GM12878 (cell line): ENCODE data around the gene MRPS15. TPM values are rescaled to one million over a fixed set of nuclear protein-coding genes. Genes with fewer than 3 reads are reported as not detected.

Source experiments
- ATAC-seq: fragments of 200-7000 bp; cut with Tn5 transposase; 3 replicates; pipeline ENCODE4 v1.9.1; 2020; ENCODE audit warnings: mild to moderate bottlenecking, moderate library complexity
- BruUV-seq: library from RNA; stranded (reverse); fragments of 400-500 nt; replicated peaks from 2 replicates; lab custom pipeline; 2021; lab: Mats Ljungman, UMichigan
- CTCF ChIA-PET: fragments of 300-600 bp; sonication (Branson Sonifier 250); formaldehyde crosslinking; extraction: SDS; loops from one replicate; lab custom pipeline; 2021; ENCODE audit warnings: inconsistent platforms; lab: Yijun Ruan, JAX
- POLR2A ChIA-PET: fragments of 350-600 bp; formaldehyde crosslinking; extraction: SDS; loops from one replicate; lab custom pipeline; 2021; ENCODE audit warnings: inconsistent platforms; lab: Charles Lee
- RAD21 ChIA-PET: fragments of 300-600 bp; sonication (Branson Sonifier 250); formaldehyde crosslinking; loops from one replicate; lab custom pipeline; 2023; ENCODE audit warnings: antibody characterized with exemption; ENCODE audit not compliant: unreplicated experiment; lab: Charles Lee
- SMC1A ChIA-PET: fragments of 300-600 bp; sonication (Branson Sonifier 250); formaldehyde crosslinking; loops from one replicate; lab custom pipeline; 2023; ENCODE audit not compliant: unreplicated experiment, uncharacterized antibody; lab: Charles Lee
- DNase-seq: peaks from one replicate; pipeline ENCODE4 v3.0.0-alpha.2; 2011; ENCODE audit warnings: low read depth, low spot score
- FAIRE-seq: peaks from 3 replicates; lab custom pipeline; 2011; peaks lifted over from hg19 to GRCh38; lab: Jason Lieb, UNC
- H2AFZ ChIP-seq: 2 replicates; pipeline ENCODE4 v1.6.0; 2011; ENCODE audit warnings: low read depth, low read length, control low read depth; ENCODE audit not compliant: control insufficient read depth
- H3K27ac ChIP-seq: 2 replicates; pipeline ENCODE4 v1.5.1; 2011; ENCODE audit warnings: control low read depth; ENCODE audit not compliant: control insufficient read depth, insufficient read depth
- H3K27me3 ChIP-seq, 2 experiments: replicated peaks in 1 of 2; 2 replicates each; pipeline versions ENCODE4 v1.6.0 to v1.6.1; 2011; ENCODE audit warnings: low read length in 1 of 2; ENCODE audit not compliant: control insufficient read depth in 2 of 2, insufficient read depth in 2 of 2
- H3K36me3 ChIP-seq, 2 experiments: 2 replicates each; pipeline ENCODE4 v1.5.1; 2011; ENCODE audit warnings: low read length in 1 of 2; ENCODE audit not compliant: control insufficient read depth in 2 of 2, insufficient read depth in 2 of 2
- H3K4me1 ChIP-seq: 2 replicates; pipeline ENCODE4 v1.6.1; 2011; ENCODE audit warnings: mild to moderate bottlenecking, low read length, moderate library complexity, mixed read lengths; ENCODE audit not compliant: control insufficient read depth, insufficient read depth
- H3K4me2 ChIP-seq: 2 replicates; pipeline ENCODE4 v1.6.0; 2011; ENCODE audit warnings: control low read depth; ENCODE audit not compliant: control insufficient read depth, insufficient read depth
- H3K4me3 ChIP-seq: fragments of 200-600 bp; sonication (generic); 2 replicates; pipeline ENCODE4 v1.5.1; 2016
- H3K79me2 ChIP-seq: 2 replicates; pipeline ENCODE4 v1.6.0; 2011; ENCODE audit warnings: low read length; ENCODE audit not compliant: control insufficient read depth, insufficient read depth
- H3K9ac ChIP-seq: 2 replicates; pipeline ENCODE4 v1.8.0; 2011; ENCODE audit warnings: low read length, control low read depth, mixed read lengths; ENCODE audit not compliant: control insufficient read depth, insufficient read depth
- H3K9me3 ChIP-seq: replicated peaks from 3 replicates; pipeline ENCODE4 v1.5.1; 2011; ENCODE audit warnings: mild to moderate bottlenecking, low read length; ENCODE audit not compliant: control insufficient read depth, insufficient read depth
- H4K20me1 ChIP-seq: 2 replicates; pipeline ENCODE4 v1.6.0; 2011; ENCODE audit not compliant: control insufficient read depth, insufficient read depth
- BMI1 ChIP-seq: fragments of 450-650 bp; IDR thresholded peaks from 2 replicates; pipeline ENCODE4 v1.6.1; 2016; ENCODE audit warnings: mild to moderate bottlenecking, moderate library complexity, borderline replicate concordance
- CBFB ChIP-seq: IDR thresholded peaks from 2 replicates; pipeline ENCODE4 v1.6.1; 2016; ENCODE audit warnings: antibody characterized with exemption, low read depth
- CBX3 ChIP-seq: fragments of 200-600 bp; sonication (generic); IDR thresholded peaks from 2 replicates; pipeline ENCODE4 v1.6.1; 2016; ENCODE audit warnings: low read depth, borderline replicate concordance
- CEBPZ ChIP-seq: fragments of 150-350 bp; IDR thresholded peaks from 2 replicates; pipeline ENCODE4 v1.6.1; 2016; ENCODE audit warnings: low read depth, low read length
- KDM1A ChIP-seq: fragments of 200-600 bp; sonication (generic); IDR thresholded peaks from 2 replicates; pipeline ENCODE4 v1.6.1; 2016; ENCODE audit warnings: borderline replicate concordance
- KLF5 ChIP-seq: fragments of 450-650 bp; IDR thresholded peaks from 2 replicates; pipeline ENCODE4 v1.6.1; 2014; ENCODE audit warnings: mild to moderate bottlenecking; ENCODE audit not compliant: partially characterized antibody
- MAX ChIP-seq: IDR thresholded peaks from 2 replicates; pipeline ENCODE4 v1.6.1; 2012; ENCODE audit warnings: low read depth, low read length, improper control_type of control experiment
- MLLT1 ChIP-seq: fragments of 450-650 bp; IDR thresholded peaks from 2 replicates; pipeline ENCODE4 v1.6.1; 2016; ENCODE audit warnings: mild to moderate bottlenecking
- POLR2AphosphoS5 ChIP-seq: IDR thresholded peaks from 2 replicates; pipeline ENCODE4 v1.6.1; 2011; ENCODE audit warnings: mild to moderate bottlenecking, low read length, inconsistent platforms
- SIX5 ChIP-seq: IDR thresholded peaks from 2 replicates; pipeline ENCODE4 v1.6.1; 2011; ENCODE audit warnings: mild to moderate bottlenecking, low read depth, low read length, moderate library complexity; ENCODE audit not compliant: severe bottlenecking
- SPI1 ChIP-seq: IDR thresholded peaks from 2 replicates; pipeline ENCODE4 v1.6.1; 2011; ENCODE audit warnings: low read depth, mild to moderate bottlenecking, low read length, moderate library complexity, borderline replicate concordance; ENCODE audit not compliant: insufficient read depth
- ZNF217 ChIP-seq: fragments of 450-650 bp; IDR thresholded peaks from 2 replicates; pipeline ENCODE4 v1.6.1; 2017; ENCODE audit warnings: antibody characterized with exemption, mild to moderate bottlenecking
- WGBS: methylation state at CpG from one replicate; pipeline ENCODE4 v1.1.6; 2016; ENCODE audit warnings: low lambda C conversion rate; ENCODE audit not compliant: insufficient replicate concordance, insufficient coverage; ENCODE audit errors: missing lambda C conversion rate; 5-methylcytosine and 5-hydroxymethylcytosine counted together
- in situ Hi-C: fragments of 300-500 bp; cut with MboI; formaldehyde crosslinking; loops from 9 replicates; pipeline ENCODE4 v1.14.3; 2018; ENCODE audit warnings: mixed read lengths
- intact Hi-C: fragments of 100-400 bp; cut with micrococcal nuclease; formaldehyde crosslinking; loops from one replicate; pipeline ENCODE4 v1.14.2; 2022; ENCODE audit not compliant: unreplicated experiment
- polyA plus RNA-seq, 11 experiments: library from polyadenylated mRNA; depleted of rRNA in 4 of 11; unstranded in 6 of 11; stranded (reverse) in 5 of 11; fragments of >200 nt; fragmentation: Nextera tagmentation in 4 of 11; fragmentation: Illumina TruSeq in 1 of 11; extraction: Ambion mirVana in 4 of 11; extraction: Trizol in 1 of 11; gene quantifications; 1 replicate in 1 of 11; 2 replicates in 10 of 11; pipeline versions ENCODE4 v1.2.1 to v1.2.3, GENCODE V29; 2011 to 2016; ENCODE audit warnings: inconsistent platforms in 2 of 11, missing spikeins in 2 of 11, low read depth in 1 of 11
- total RNA-seq, 4 experiments: library from RNA; depleted of rRNA in 3 of 4; stranded (reverse); fragments of >200 nt in 3 of 4; fragmentation: Illumina TruSeq in 1 of 4; extraction: Trizol in 1 of 4; gene quantifications; 2 replicates each; pipeline versions ENCODE4 v1.2.1 to v1.2.3, GENCODE V29; 2013 to 2021

MRPS15 gene
- total and polyA plus RNA-seq, 10 of the 15 experiments (the other 5 are each of a cell fraction or from before 2014, with no cell fraction given): 41.1 to 207 (median 107) TPM

- TF ChIP-seq CEBPZ (no peak), CBX3 (no peak), KDM1A (no peak), KLF5 (no peak), POLR2AphosphoS5 (no peak)
Measured at GRCh38 chr1:36411674-36412648, 52.2 kb downstream of the MRPS15 start (continued).

- BruUV-seq: no TSS peak
- H3K4me1 ChIP-seq: no peaks in the 10 kb centered on the region
- intact Hi-C loops (no loop called here), in situ Hi-C loops (no loop called here)
- no peak overlapping the region for H3K9ac ChIP-seq
- H3K4me2 ChIP-seq: no peak overlapping the region
- no peak for FAIRE-seq
- H4K20me1 ChIP-seq: no peaks in the 10 kb centered on the region
- ChIA-PET POLR2A (interaction anchor here (0.6 kb wide), 1 partner anchor 99 kb away, joined by 3 read pairs; no protein-coding TSS in a partner anchor), SMC1A (no interaction called here), RAD21 (interaction anchor here (0.7 kb wide), 1 partner anchor 13 kb away, joined by 3 read pairs; no protein-coding TSS in a partner anchor), CTCF (interaction anchor here (1.7 kb wide), 1 partner anchor 11 kb away, joined by 6 read pairs; no protein-coding TSS in a partner anchor)
- ATAC-seq: no peak
- H3K27me3 ChIP-seq: no peaks in the 10 kb centered on the region
- no peak overlapping the region for H3K4me3 ChIP-seq
- H3K36me3 ChIP-seq: 0 out of 4 replicates have a peak, but pooled peaks cover 0 to 2% of the 10 kb centered on the region in 2 experiments
- DNase-seq: no peak
- H3K27ac ChIP-seq: no peak overlapping the region
- H2AFZ ChIP-seq: no peak overlapping the region
- H3K9me3 ChIP-seq: peaks cover 3% of the 10 kb centered on the region; the same call in 2 of the 3 replicates
- H3K79me2 ChIP-seq: no peaks in the 10 kb centered on the region
- 100% methylated on average over 2 of the region's 2 CpGs for WGBS
- no peak for TF ChIP-seq ZNF217
- TF ChIP-seq MLLT1: no peak
- no peak for TF ChIP-seq SIX5
- TF ChIP-seq MAX: no peak
- no peak for TF ChIP-seq BMI1
- TF ChIP-seq CBFB: no peak
- TF ChIP-seq SPI1: no peak
Measured at GRCh38 chr1:36408479-36408878, 55.7 kb downstream of the MRPS15 start.
